ENCODE results near the gene NUDC. TPM values are rescaled to one million over a fixed set of nuclear protein-coding genes. Genes with fewer than 3 reads are reported as not detected.
"Not testable (repeated sequence)": the region's sequence is repeated elsewhere in the genome, so short reads cannot be mapped to it uniquely, and the experiment has no call there.

Gene NUDC
- total RNA-seq, 1 donor from 2014 or later, result 56.1 TPM

DNA sequence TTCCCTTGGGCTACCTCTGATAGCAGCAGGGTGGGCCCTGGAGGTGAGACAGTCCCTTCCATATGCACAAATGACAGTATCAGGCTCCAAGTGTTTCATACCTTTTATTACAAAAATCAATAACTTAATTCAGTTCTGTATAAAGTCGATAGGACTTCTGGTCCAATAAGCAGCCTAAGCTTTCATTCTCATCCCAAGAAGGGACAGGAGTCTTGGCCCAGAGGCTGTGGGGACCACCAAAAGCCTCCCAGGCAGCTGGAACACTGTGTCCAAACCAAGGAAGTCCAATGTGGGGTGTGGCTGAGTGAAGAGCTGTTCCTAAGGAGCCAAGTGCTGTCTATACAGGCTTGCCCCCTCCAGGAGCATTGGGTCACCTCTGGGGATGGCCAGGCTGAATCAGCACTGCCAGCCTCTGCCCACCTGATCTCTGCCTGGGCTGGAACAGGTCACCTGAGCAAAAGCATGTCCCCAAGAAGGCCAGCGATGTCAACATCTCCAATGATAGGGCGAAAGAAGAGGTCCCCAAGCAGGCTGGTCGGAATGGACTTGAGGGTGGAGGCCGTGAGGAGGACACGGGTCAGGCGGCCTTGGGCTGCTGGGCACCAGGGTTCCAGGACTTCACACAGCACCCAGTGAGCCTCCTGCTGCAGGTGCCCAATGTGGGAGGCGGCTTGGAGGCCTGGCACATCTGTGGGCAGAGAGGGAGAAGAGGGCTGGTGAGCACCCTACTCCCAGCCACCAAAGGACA is 10.0 kb upstream of the NUDC start:
- no peak for DNase-seq (ENCODE audit: low spot score)

- DNase-seq (ENCODE audit: low spot score), result no peak
Measured at GRCh38 chr1:26912147-26912490, 9.4 kb upstream of the NUDC start.

- no peak for DNase-seq (ENCODE audit: low spot score)
Measured at GRCh38 chr1:26913389-26913753, 8.2 kb upstream of the NUDC start.

GRCh38 chr1:26913754-26914619 is 7.6 kb upstream of the NUDC start, which contains the start of gene NR0B2:
TSS of gene NR0B2 (minus strand) at chr1:26913975. CDS start at chr1:26913940, 35 bp downstream.
- no peak for DNase-seq (ENCODE audit: low spot score)

DNA sequence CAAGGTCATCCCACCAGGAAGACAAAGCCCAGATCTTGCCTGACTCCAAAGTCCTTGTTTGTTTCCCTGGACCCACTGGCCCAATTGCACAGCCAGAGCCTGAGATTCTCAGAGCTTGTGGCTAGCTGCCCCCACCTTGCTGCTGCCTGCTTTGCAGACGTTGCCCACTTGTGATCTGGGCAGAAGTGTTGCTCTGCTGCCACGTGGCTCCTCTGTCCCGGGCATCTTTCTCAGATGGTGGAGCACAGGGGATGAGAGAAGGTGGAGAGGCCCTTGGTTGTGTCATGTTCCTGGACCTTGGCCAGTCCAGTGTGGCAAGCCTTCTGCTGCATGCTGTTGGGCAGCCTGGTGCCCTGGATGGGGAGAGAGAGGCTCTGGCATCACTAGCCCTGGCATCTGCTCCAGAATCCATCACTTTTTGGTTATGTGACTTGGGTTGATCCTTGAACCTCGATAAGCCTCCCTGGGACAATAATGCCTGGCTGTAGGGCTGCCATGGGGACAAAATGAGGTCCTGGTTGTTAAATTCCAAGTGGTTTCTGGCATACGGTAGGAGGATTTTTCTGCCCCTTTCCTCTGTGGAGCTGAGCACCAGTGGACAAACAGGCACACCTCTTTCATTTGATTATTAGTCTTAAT is 6.2 kb upstream of the NUDC start:
- DNase-seq (ENCODE audit: low spot score), result no peak

DNA sequence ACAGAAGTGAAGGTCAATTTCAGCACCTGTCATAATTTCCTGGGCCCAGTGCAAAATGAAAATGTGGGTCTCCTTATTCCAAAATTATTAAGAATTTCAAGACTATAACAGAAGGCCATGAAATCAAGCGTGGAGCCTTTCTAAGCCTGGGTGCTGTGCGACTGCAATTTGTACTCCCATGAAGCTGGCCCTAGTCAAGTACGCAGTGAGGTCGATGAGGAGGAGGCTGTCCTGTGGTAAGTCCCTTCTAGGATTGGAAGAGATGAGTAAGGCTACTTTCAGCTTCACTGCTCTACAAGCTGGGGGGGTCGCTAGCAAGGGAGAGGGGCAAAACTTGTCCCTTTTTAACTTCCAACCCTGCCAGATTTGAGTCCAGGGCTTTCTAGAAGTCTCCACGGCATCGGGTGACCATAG is 410 bp upstream of the NUDC start:
- DNase-seq (ENCODE audit: low spot score), result no peak

DNA sequence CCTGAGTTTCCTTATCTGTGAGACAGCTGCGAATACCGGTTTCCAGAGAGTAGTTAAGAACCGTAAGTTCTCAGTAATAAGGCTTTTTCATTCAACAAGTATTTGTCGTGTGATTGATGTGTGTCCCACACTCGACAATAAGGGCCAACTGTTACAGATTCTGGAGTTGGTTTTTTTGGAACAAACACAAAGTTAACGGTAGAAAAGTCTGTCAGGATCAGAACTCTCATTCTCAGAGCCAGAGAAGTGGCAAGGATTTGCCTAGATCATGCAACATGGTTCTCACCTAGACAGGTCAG is 837 bp downstream of the NUDC start:
- no peak for DNase-seq (ENCODE audit: low spot score)

GRCh38 chr1:26922901-26923300 is 1.4 kb downstream of the NUDC start:
- no peak for DNase-seq (ENCODE audit: low spot score)

GRCh38 chr1:26923711-26924110 is 2.2 kb downstream of the NUDC start:
- no peak for DNase-seq (ENCODE audit: low spot score)

- DNase-seq (ENCODE audit: low spot score), result no peak
Measured at GRCh38 chr1:26932531-26932930, 11.0 kb downstream of the NUDC start.

DNA sequence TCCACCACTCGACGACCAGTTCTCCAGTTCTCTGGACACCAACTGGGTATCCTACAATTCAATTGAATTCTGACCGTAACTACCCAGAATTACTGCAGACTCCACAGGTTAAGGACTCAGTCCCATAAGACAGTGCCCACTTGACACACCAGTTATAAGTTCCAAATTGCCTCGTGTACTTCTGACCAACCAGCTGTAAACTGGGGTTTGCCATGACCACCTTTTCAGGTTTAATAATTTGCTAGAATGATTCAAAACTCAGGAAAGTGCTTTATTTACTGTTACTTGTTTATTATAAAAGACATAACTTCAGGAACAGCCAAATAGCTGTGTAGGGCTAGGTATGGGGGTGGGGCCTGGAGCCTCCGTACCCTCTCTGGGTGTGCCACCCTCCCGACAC is 15.3 kb downstream of the NUDC start:
- no peak for DNase-seq (ENCODE audit: low spot score)

DNA sequence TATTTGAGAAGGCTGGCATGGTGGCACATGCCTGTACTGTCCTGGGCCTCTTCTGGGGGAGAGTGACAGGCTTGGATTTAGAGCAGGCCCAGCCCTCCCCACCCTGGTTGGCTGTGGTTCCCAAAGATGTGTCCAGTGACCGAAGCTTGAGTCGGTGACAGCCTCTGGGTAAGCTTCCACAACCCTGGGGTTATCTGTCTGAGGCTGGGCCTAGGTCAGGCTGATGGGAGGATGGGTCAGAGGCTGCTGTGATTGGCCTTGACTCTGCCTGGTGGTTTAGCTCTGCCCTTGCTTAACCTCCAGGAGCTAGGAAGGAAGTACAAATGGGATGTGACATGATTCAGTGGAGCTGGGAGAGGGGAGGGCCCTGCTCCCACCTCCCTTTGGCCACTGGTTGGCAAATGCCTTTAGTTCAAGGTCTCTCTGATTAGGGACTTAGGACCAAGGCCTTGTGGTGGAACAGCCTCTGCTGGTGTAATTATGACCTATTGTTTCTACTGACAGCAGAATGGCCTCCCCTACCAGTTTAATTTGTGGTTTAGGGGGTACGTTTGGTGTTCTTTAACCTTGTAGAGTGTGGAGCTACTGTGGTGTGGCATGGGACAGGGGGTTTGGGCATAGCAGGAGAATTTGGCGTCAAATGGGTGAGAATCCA is 16.6 kb downstream of the NUDC start:
- no peak for DNase-seq (ENCODE audit: low spot score)

DNA sequence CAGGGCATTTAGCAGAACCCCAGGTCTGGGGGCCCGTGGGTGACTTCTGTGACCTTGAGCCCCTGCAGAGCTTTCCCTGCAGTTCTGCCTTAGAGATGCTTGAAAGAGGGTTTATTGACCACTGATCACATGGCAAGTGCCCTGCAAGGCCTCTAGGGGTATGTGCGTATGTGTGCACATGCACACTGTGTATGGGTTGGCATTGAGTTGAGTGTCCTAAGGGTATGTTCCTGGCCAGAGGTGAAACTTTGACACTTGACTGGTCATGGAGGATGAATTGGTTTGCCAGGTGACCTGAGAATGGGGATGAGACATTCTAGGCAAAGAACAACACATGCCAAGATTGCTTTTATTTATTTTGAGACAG is 17.1 kb downstream of the NUDC start:
- no peak for DNase-seq (ENCODE audit: low spot score)

DNA sequence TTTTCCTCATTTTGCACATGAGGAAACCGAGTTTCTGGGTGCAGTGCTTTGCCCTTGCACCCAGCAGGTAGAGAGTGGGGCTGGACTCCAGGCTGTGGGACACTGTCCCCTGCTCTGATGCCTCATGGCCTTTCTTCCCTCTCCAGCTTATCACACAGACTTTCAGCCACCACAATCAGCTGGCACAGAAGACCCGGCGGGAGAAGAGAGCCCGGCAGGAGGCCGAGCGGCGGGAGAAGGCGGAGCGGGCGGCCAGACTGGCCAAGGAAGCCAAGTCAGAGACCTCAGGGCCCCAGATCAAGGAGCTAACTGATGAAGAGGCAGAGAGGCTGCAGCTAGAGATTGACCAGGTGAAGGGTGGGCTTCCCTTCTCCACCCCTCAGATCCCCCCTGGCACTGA is 19.8 kb downstream of the NUDC start:
- no peak for DNase-seq (ENCODE audit: low spot score)

DNA sequence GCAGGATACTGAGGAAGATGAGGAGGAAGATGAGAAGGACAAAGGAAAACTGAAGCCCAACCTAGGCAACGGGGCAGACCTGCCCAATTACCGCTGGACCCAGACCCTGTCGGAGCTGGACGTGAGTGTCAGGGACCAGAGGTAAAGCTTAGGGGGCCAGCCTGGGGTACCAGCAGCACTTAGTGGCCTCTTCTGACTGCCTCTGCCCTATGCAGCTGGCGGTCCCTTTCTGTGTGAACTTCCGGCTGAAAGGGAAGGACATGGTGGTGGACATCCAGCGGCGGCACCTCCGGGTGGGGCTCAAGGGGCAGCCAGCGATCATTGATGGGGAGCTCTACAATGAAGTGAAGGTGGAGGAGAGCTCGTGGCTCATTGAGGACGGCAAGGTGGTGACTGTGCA is 21.1 kb downstream of the NUDC start:
- DNase-seq (ENCODE audit: low spot score), result no peak

GRCh38 chr1:26945138-26945537 is 23.6 kb downstream of the NUDC start:
- no peak for DNase-seq (ENCODE audit: low spot score)

- no peak for DNase-seq (ENCODE audit: low spot score)
Measured at GRCh38 chr1:26945728-26946127, 24.2 kb downstream of the NUDC start.

DNA sequence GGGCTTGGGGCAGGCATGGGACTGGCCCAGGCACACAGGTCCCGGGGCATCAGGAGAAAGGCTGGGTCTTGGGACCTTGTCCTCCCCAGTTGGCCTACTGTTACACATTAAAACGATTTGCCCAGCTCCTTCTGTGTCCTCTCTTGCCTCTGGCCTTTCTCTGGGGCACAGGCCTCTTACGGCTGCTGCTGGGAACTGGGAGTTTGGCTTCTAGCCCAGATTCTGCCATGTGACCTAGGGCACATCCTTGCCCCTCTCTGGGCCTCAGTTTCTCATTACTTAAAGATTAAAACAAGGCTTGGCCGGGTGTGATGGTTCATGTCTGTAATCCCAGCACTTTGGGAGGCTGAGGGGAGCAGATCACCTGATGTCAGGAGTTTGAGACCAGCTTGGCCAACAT is 24.7 kb downstream of the NUDC start:
- DNase-seq (ENCODE audit: low spot score), result no peak

DNA sequence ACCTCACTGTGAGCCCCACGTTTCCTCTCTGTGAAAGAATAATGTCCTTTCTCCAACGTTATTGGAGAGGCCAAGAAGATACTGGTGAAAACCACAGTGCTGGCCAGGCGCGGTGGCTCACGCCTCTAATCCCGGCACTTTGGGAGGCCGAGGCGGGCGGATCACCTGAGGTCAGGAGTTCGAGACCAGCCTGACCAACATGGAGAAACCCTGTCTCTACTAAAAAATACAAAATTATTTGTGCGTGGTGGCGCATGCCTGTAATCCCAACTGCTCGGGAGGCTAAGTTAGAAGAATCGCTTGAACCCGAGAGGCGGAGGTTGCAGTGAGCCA is 27.1 kb downstream of the NUDC start:
- DNase-seq (ENCODE audit: low spot score), result not testable (repeated sequence)

DNA sequence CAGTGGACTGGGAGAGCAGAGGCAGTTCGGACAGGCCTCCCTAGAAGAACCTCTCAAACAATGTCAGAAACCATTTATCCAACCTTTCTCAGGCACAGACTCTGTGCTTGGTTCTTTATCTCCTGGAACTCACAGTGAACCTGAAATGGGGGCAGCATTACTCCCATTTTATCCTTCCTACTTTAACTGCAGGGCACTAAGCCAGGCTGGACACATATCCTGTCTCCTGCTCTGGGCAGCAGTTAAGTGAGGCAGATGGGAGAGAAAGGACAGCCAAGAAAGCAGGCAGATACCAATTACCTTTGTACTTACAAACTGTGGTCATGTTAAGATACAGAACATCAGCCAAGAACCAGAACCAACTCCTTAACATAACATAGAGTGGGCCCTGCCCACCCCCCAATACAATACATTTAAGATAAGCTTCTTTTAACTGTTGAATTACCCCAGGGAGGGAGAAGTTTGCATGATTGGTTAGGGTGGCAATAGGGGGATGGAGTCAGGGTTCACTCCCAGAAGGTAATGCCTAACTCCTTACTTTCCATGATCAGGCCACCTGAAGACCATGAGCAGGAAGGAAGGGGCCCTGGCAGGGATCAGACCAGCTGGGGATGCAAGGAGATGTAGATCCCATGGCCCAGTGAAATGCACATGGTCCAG is 27.9 kb downstream of the NUDC start:
- DNase-seq (ENCODE audit: low spot score), result no peak

DNA sequence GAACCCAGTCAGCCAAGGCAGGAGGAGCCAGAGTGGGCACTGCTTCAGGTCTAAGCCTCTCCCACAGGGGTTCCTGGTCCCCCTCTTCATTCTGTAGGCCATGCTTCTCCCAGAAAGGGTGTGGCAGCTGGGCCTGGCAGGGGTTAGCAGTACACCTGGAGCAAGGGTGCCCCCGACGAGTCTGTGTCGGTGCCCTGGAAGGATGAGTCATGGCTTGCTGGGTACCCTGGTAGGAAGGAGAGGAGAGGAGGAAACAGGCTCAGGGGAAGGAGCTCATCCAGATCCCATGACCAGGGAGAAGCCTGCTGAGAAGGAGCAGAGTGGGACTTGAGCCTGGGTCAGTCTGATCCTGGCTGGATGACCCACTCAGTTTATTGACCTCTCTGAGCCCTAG is 28.4 kb downstream of the NUDC start:
- DNase-seq (ENCODE audit: low spot score), result no peak

- DNase-seq (ENCODE audit: low spot score), result no peak
Measured at GRCh38 chr1:26950602-26951001, 29.1 kb downstream of the NUDC start.
